H9 (cell line): Measurements from ENCODE around the gene THEMIS. TPM values are rescaled to one million over a fixed set of nuclear protein-coding genes. Genes with fewer than 3 reads are reported as not detected.

Experiments
- DNase-seq: peaks from one replicate; pipeline ENCODE4 v3.0.0-alpha.2; 2017
- H2AFZ ChIP-seq: one replicate; pipeline ENCODE4 v1.6.1; 2013; ENCODE audit warnings: mild to moderate bottlenecking, low read length, control low read depth, moderate library complexity
- H2AK5ac ChIP-seq: 2 replicates; pipeline ENCODE4 v1.6.1; 2013; ENCODE audit warnings: low read length, control low read depth, mixed read lengths; ENCODE audit not compliant: insufficient read length
- H2BK120ac ChIP-seq: one replicate; pipeline ENCODE4 v1.6.1; 2013; ENCODE audit warnings: low read depth, mild to moderate bottlenecking, low read length, control low read depth, inconsistent platforms; ENCODE audit not compliant: poor library complexity, severe bottlenecking
- H2BK12ac ChIP-seq: 2 replicates; pipeline ENCODE4 v1.6.1; 2013; ENCODE audit warnings: low read length, control low read depth, mixed read lengths, low read depth; ENCODE audit not compliant: insufficient read length
- H2BK15ac ChIP-seq: 2 replicates; pipeline ENCODE4 v1.6.1; 2013; ENCODE audit warnings: low read depth, low read length, control low read depth
- H2BK20ac ChIP-seq: one replicate; pipeline ENCODE4 v1.6.1; 2013; ENCODE audit warnings: low read depth, mild to moderate bottlenecking, low read length, control low read depth, inconsistent platforms; ENCODE audit not compliant: poor library complexity, severe bottlenecking
- H2BK5ac ChIP-seq: 2 replicates; pipeline ENCODE4 v1.6.1; 2013; ENCODE audit warnings: low read length, control low read depth, mixed read lengths; ENCODE audit not compliant: insufficient read length
- H3K14ac ChIP-seq: 2 replicates; pipeline ENCODE4 v1.6.1; 2013; ENCODE audit warnings: low read length, control low read depth; ENCODE audit not compliant: insufficient read depth
- H3K18ac ChIP-seq: 2 replicates; pipeline ENCODE4 v1.6.1; 2013; ENCODE audit warnings: low read depth, mild to moderate bottlenecking, mixed read lengths, low read length, control low read depth; ENCODE audit not compliant: insufficient read length
- H3K23ac ChIP-seq: 2 replicates; pipeline ENCODE4 v1.6.1; 2013; ENCODE audit warnings: low read length, control low read depth, mixed read lengths, low read depth; ENCODE audit not compliant: insufficient read length
- H3K23me2 ChIP-seq: 2 replicates; pipeline ENCODE4 v1.6.1; 2013; ENCODE audit warnings: low read depth, mild to moderate bottlenecking, mixed read lengths, low read length, control low read depth; ENCODE audit not compliant: insufficient read length, poor library complexity, severe bottlenecking
- H3K27ac ChIP-seq: 2 replicates; pipeline ENCODE4 v1.5.1; 2013; ENCODE audit warnings: low read length, control low read depth, mixed read lengths, low read depth; ENCODE audit not compliant: insufficient read length
- H3K27me3 ChIP-seq: 2 replicates; pipeline ENCODE4 v1.6.1; 2013; ENCODE audit warnings: low read length, control low read depth, inconsistent platforms; ENCODE audit not compliant: insufficient read depth
- H3K4ac ChIP-seq: 2 replicates; pipeline ENCODE4 v1.6.1; 2013; ENCODE audit warnings: low read depth, mild to moderate bottlenecking, control low read depth, inconsistent platforms, low read length, moderate library complexity
- H3K4me1 ChIP-seq: 2 replicates; pipeline ENCODE4 v1.6.1; 2013; ENCODE audit warnings: low read length, control low read depth, inconsistent platforms; ENCODE audit not compliant: insufficient read depth
- H3K4me2 ChIP-seq: 2 replicates; pipeline ENCODE4 v1.6.1; 2013; ENCODE audit warnings: low read length, control low read depth, mixed read lengths; ENCODE audit not compliant: insufficient read length, insufficient read depth
- H3K56ac ChIP-seq: 2 replicates; pipeline ENCODE4 v1.6.1; 2013; ENCODE audit warnings: low read depth, mild to moderate bottlenecking, mixed read lengths, low read length, control low read depth; ENCODE audit not compliant: insufficient read length
- H3K79me1 ChIP-seq: 2 replicates; pipeline ENCODE4 v1.6.1; 2013; ENCODE audit warnings: low read depth, mild to moderate bottlenecking, moderate library complexity, low read length, control low read depth, inconsistent platforms; ENCODE audit not compliant: insufficient read depth, poor library complexity, severe bottlenecking
- H3K79me2 ChIP-seq: 2 replicates; pipeline ENCODE4 v1.6.1; 2013; ENCODE audit warnings: low read length, control low read depth, inconsistent platforms; ENCODE audit not compliant: insufficient read depth
- H3K9ac ChIP-seq: 2 replicates; pipeline ENCODE4 v1.6.1; 2013; ENCODE audit warnings: low read length, control low read depth, mixed read lengths; ENCODE audit not compliant: insufficient read length; ENCODE audit errors: extremely low read depth
- H3K9me3 ChIP-seq: one replicate; pipeline ENCODE4 v1.6.1; 2013; ENCODE audit warnings: low read depth, low read length, inconsistent platforms; ENCODE audit not compliant: control insufficient read depth
- H3T11ph ChIP-seq: one replicate; pipeline ENCODE4 v1.6.1; 2013; ENCODE audit warnings: mild to moderate bottlenecking, low read length, control low read depth, inconsistent platforms
- H4K20me1 ChIP-seq: one replicate; pipeline ENCODE4 v1.6.1; 2013; ENCODE audit not compliant: control insufficient read depth, insufficient read length, insufficient read depth
- H4K5ac ChIP-seq: 2 replicates; pipeline ENCODE4 v1.6.1; 2013; ENCODE audit warnings: low read depth, mild to moderate bottlenecking, mixed read lengths, low read length, control low read depth; ENCODE audit not compliant: insufficient read length
- H4K8ac ChIP-seq: replicated peaks from 2 replicates; pipeline ENCODE4 v1.6.1; 2013; ENCODE audit warnings: low read length, control low read depth, mixed read lengths, low read depth; ENCODE audit not compliant: insufficient read length
- H4K91ac ChIP-seq: 2 replicates; pipeline ENCODE4 v1.6.1; 2013; ENCODE audit warnings: low read depth, mild to moderate bottlenecking, moderate library complexity, mixed read lengths, low read length, control low read depth; ENCODE audit not compliant: insufficient read length
- H3K27ac Mint-ChIP-seq, 3 experiments: 2 replicates in 2 of 3; 3 replicates in 1 of 3; pipeline ENCODE4 v1.8.0; 2020 to 2021; ENCODE audit warnings: mixed read lengths in 3 of 3, mild to moderate bottlenecking in 1 of 3, moderate library complexity in 1 of 3
- H3K27me3 Mint-ChIP-seq: 2 replicates; pipeline ENCODE4 v1.8.0; 2021; ENCODE audit warnings: low read depth, mild to moderate bottlenecking, moderate library complexity, mixed read lengths
- H3K36me3 Mint-ChIP-seq, 3 experiments: 2 replicates in 2 of 3; 3 replicates in 1 of 3; pipeline ENCODE4 v1.8.0; 2020 to 2021; ENCODE audit warnings: low read depth in 3 of 3, mixed read lengths in 3 of 3; ENCODE audit not compliant: insufficient read depth in 1 of 3
- H3K4me1 Mint-ChIP-seq, 2 experiments: 2 replicates each; pipeline ENCODE4 v1.8.0; 2020; ENCODE audit warnings: mixed read lengths in 2 of 2
- H3K4me3 Mint-ChIP-seq, 2 experiments: 2 replicates in 1 of 2; 3 replicates in 1 of 2; pipeline ENCODE4 v1.8.0; 2020 to 2021; ENCODE audit warnings: mild to moderate bottlenecking in 2 of 2, mixed read lengths in 2 of 2, moderate library complexity in 1 of 2
- H3K9me3 Mint-ChIP-seq, 2 experiments: 2 replicates in 1 of 2; 3 replicates in 1 of 2; pipeline ENCODE4 v1.8.0; 2020; ENCODE audit warnings: mild to moderate bottlenecking in 2 of 2, mixed read lengths in 2 of 2, moderate library complexity in 1 of 2
- WGBS: extraction: QIAGEN DNeasy Blood & Tissue Kit; methylation state at CpG from one replicate; pipeline ENCODE4 v1.1.7; 2013; ENCODE audit warnings: missing lambda C conversion rate, low lambda C conversion rate, mixed read lengths; ENCODE audit not compliant: insufficient read length; ENCODE audit errors: extremely low coverage; 5-methylcytosine and 5-hydroxymethylcytosine counted together
- total RNA-seq: library from RNA; stranded (reverse); gene quantifications from 2 replicates; pipeline ENCODE4 v1.2.1, GENCODE V29; 2021
- TF ChIP-seq, protein P1 (sequence below): fragments of 200-600 bp; sonication (generic); conservative IDR thresholded peaks from 3 replicates; pipeline ENCODE4 v1.8.0; 2021; ENCODE audit warnings: antibody characterized with exemption, mild to moderate bottlenecking

THEMIS gene
- total RNA-seq, 1 experiment from 2014 or later = not detected

- Mint-ChIP-seq H3K27me3 (no peaks in the 10 kb centered on the region), H3K4me1 (0 out of 4 replicates have a peak, but pooled peaks cover 0 to 2% of the 10 kb centered on the region in 2 experiments), H3K36me3 (peaks cover 0 to 13% (median 10%) of the 10 kb centered on the region in 3 experiments; a peak in 4 of 7 replicates), H3K4me3 (no peak overlapping the region), H3K9me3 (peaks cover 12 to 13% of the 10 kb centered on the region in 2 experiments), H3K27ac (no peak overlapping the region)
- Histone ChIP-seq H3K27me3 (no peaks in the 10 kb centered on the region), H3K4me2 (no peak overlapping the region), H3K14ac (no peak overlapping the region), H2AFZ (no peak overlapping the region), H3K9me3 (peaks cover 8% of the 10 kb centered on the region), H2AK5ac (no peak overlapping the region), H4K20me1 (no peaks in the 10 kb centered on the region), H3K27ac (no peak overlapping the region), H2BK20ac (no peak overlapping the region), H3K79me2 (no peaks in the 10 kb centered on the region), H3K56ac (no peak overlapping the region), H3K18ac (no peak overlapping the region), H3K23me2 (no peaks in the 10 kb centered on the region), H3K79me1 (no peaks in the 10 kb centered on the region), H3K9ac (no peak overlapping the region), H3T11ph (no peak overlapping the region), H4K8ac (no peak overlapping the region), H2BK15ac (no peak overlapping the region), H2BK120ac (no peak overlapping the region), H3K4ac (no peak overlapping the region), H3K4me1 (no peaks in the 10 kb centered on the region), H2BK5ac (no peak overlapping the region), H3K23ac (no peak overlapping the region), H4K5ac (no peak overlapping the region), H2BK12ac (no peak overlapping the region), H4K91ac (no peak overlapping the region)
- DNase-seq = no peak
- TF ChIP-seq, protein P1, sequence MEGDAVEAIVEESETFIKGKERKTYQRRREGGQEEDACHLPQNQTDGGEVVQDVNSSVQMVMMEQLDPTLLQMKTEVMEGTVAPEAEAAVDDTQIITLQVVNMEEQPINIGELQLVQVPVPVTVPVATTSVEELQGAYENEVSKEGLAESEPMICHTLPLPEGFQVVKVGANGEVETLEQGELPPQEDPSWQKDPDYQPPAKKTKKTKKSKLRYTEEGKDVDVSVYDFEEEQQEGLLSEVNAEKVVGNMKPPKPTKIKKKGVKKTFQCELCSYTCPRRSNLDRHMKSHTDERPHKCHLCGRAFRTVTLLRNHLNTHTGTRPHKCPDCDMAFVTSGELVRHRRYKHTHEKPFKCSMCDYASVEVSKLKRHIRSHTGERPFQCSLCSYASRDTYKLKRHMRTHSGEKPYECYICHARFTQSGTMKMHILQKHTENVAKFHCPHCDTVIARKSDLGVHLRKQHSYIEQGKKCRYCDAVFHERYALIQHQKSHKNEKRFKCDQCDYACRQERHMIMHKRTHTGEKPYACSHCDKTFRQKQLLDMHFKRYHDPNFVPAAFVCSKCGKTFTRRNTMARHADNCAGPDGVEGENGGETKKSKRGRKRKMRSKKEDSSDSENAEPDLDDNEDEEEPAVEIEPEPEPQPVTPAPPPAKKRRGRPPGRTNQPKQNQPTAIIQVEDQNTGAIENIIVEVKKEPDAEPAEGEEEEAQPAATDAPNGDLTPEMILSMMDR = no peak
- no CpG with 5 or more reads among the region's 1 CpG for WGBS
Measured at GRCh38 chr6:127934956-127935355, 34.1 kb upstream of the THEMIS start.
